Trophoblast cell (in vitro differentiated cells and primary cell): ENCODE results near the gene PEX6.

ENCODE experiments used
- DNase-seq, 2 donors: peaks; one replicate each; pipeline ENCODE4 v3.0.0-alpha.2; 2016
- H2AFZ ChIP-seq: 2 replicates; pipeline ENCODE4 v1.6.1; 2013; ENCODE audit warnings: low read length, moderate library complexity, mild to moderate bottlenecking; ENCODE audit not compliant: insufficient read depth, poor library complexity
- H2AK5ac ChIP-seq: 2 replicates; pipeline ENCODE4 v1.6.1; 2013; ENCODE audit warnings: mild to moderate bottlenecking, low read length
- H2BK120ac ChIP-seq: 2 replicates; pipeline ENCODE4 v1.6.1; 2013; ENCODE audit warnings: low read length, mild to moderate bottlenecking, moderate library complexity; ENCODE audit not compliant: insufficient read depth, poor library complexity
- H2BK12ac ChIP-seq: 2 replicates; pipeline ENCODE4 v1.6.1; 2013; ENCODE audit warnings: mild to moderate bottlenecking, low read length, moderate library complexity
- H2BK5ac ChIP-seq: 2 replicates; pipeline ENCODE4 v1.6.1; 2013; ENCODE audit warnings: low read length, low read depth, moderate library complexity, mild to moderate bottlenecking; ENCODE audit not compliant: poor library complexity
- H3K14ac ChIP-seq: 2 replicates; pipeline ENCODE4 v1.6.1; 2013; ENCODE audit warnings: mild to moderate bottlenecking, low read length
- H3K18ac ChIP-seq: 2 replicates; pipeline ENCODE4 v1.6.1; 2013; ENCODE audit warnings: mild to moderate bottlenecking, low read length
- H3K23ac ChIP-seq: 2 replicates; pipeline ENCODE4 v1.6.1; 2013; ENCODE audit warnings: low read length
- H3K27ac ChIP-seq: 2 replicates; pipeline ENCODE4 v1.5.1; 2013; ENCODE audit warnings: low read depth, mild to moderate bottlenecking, inconsistent platforms, low read length, moderate library complexity
- H3K27me3 ChIP-seq: 2 replicates; pipeline ENCODE4 v1.6.1; 2013; ENCODE audit warnings: inconsistent platforms, mild to moderate bottlenecking, low read length, moderate library complexity; ENCODE audit not compliant: insufficient read depth
- H3K36me3 ChIP-seq, 2 experiments: 1 replicate in 1 of 2; 2 replicates in 1 of 2; pipeline ENCODE4 v1.6.1; 2013; ENCODE audit warnings: low read length in 2 of 2, mild to moderate bottlenecking in 2 of 2, moderate library complexity in 1 of 2; ENCODE audit not compliant: insufficient read depth in 2 of 2, control insufficient read depth in 1 of 2
- H3K4ac ChIP-seq: 2 replicates; pipeline ENCODE4 v1.6.1; 2013; ENCODE audit warnings: low read depth, mild to moderate bottlenecking, low read length, moderate library complexity
- H3K4me1 ChIP-seq, 2 experiments: 1 replicate in 1 of 2; 2 replicates in 1 of 2; pipeline ENCODE4 v1.6.1; 2013; ENCODE audit warnings: low read length in 2 of 2, mild to moderate bottlenecking in 2 of 2, moderate library complexity in 1 of 2; ENCODE audit not compliant: insufficient read depth in 2 of 2, control insufficient read depth in 1 of 2
- H3K4me2 ChIP-seq: 2 replicates; pipeline ENCODE4 v1.6.1; 2013; ENCODE audit warnings: inconsistent platforms, mild to moderate bottlenecking, low read length, moderate library complexity
- H3K4me3 ChIP-seq: 2 replicates; pipeline ENCODE4 v1.5.1; 2013; ENCODE audit warnings: mild to moderate bottlenecking, low read depth, low read length, inconsistent platforms
- H3K79me1 ChIP-seq: one replicate; pipeline ENCODE4 v1.6.1; 2013; ENCODE audit warnings: low read length
- H3K79me2 ChIP-seq: 2 replicates; pipeline ENCODE4 v1.6.1; 2013; ENCODE audit warnings: low read length, mild to moderate bottlenecking; ENCODE audit not compliant: control insufficient read depth, insufficient read depth, poor library complexity
- H3K9ac ChIP-seq: 2 replicates; pipeline ENCODE4 v1.6.1; 2013; ENCODE audit warnings: mild to moderate bottlenecking, low read length
- H3K9me3 ChIP-seq: 2 replicates; pipeline ENCODE4 v1.6.1; 2013; ENCODE audit warnings: low read depth, mild to moderate bottlenecking, control low read depth, inconsistent platforms, low read length; ENCODE audit not compliant: insufficient read depth
- H4K12ac ChIP-seq: 2 replicates; pipeline ENCODE4 v1.6.1; 2013; ENCODE audit warnings: low read depth, mild to moderate bottlenecking, low read length, moderate library complexity
- H4K8ac ChIP-seq: 2 replicates; pipeline ENCODE4 v1.6.1; 2013; ENCODE audit warnings: low read depth, mild to moderate bottlenecking, low read length, moderate library complexity
- H4K91ac ChIP-seq: one replicate; pipeline ENCODE4 v1.6.1; 2013; ENCODE audit warnings: low read depth, mild to moderate bottlenecking, low read length, moderate library complexity
- WGBS: extraction: QIAGEN DNeasy Blood & Tissue Kit; methylation state at CpG from one replicate; pipeline ENCODE4 v1.1.7; 2013; ENCODE audit warnings: missing lambda C conversion rate; ENCODE audit not compliant: insufficient read length, insufficient coverage; ENCODE audit errors: extremely low coverage; 5-methylcytosine and 5-hydroxymethylcytosine counted together

The PEX6 gene

GRCh38 chr6:43013097-43013842 is 34.3 kb upstream of the PEX6 start:
- Histone ChIP-seq H3K9ac (peak overlapping the region; percentile 75), H3K27ac (no peak overlapping the region), H3K14ac (peak overlapping the region; percentile 50), H3K4me1 (peaks cover 6 to 11% of the 10 kb centered on the region in 2 experiments), H3K9me3 (no peaks in the 10 kb centered on the region), H2AK5ac (no peak overlapping the region), H3K4me3 (peak overlapping the region; percentile 78), H3K27me3 (no peaks in the 10 kb centered on the region), H4K91ac (no peak overlapping the region), H2BK12ac (no peak overlapping the region), H2BK5ac (no peak overlapping the region), H3K23ac (no peak overlapping the region), H3K79me2 (peaks cover 6% of the 10 kb centered on the region), H3K18ac (no peak overlapping the region), H3K4me2 (peak overlapping the region; percentile 60), H4K12ac (no peak overlapping the region), H2AFZ (peak overlapping the region; percentile 8), H3K79me1 (peaks cover 5% of the 10 kb centered on the region), H2BK120ac (no peak overlapping the region), H3K4ac (peak overlapping the region; percentile 48), H3K36me3 (peaks cover 53 to 54% of the 10 kb centered on the region in 2 experiments), H4K8ac (peak overlapping the region; percentile 40)
- peak in 1 of 2 donors; percentile 16 for DNase-seq
- WGBS = no CpG with 5 or more reads among the region's 25 CpGs

- Histone ChIP-seq H3K23ac (no peak overlapping the region), H3K9ac (no peak overlapping the region), H3K14ac (no peak overlapping the region), H3K18ac (no peak overlapping the region), H3K36me3 (peaks cover 53 to 54% of the 10 kb centered on the region in 2 experiments), H3K4me2 (no peak overlapping the region), H3K79me2 (peaks cover 6% of the 10 kb centered on the region), H3K4me1 (peaks cover 6 to 11% of the 10 kb centered on the region in 2 experiments), H2BK12ac (no peak overlapping the region), H3K4ac (peak overlapping the region; percentile 39), H4K8ac (no peak overlapping the region), H3K79me1 (peaks cover 5% of the 10 kb centered on the region), H3K27me3 (no peaks in the 10 kb centered on the region), H3K27ac (no peak overlapping the region), H2BK120ac (no peak overlapping the region), H3K9me3 (no peaks in the 10 kb centered on the region), H3K4me3 (no peak overlapping the region), H4K12ac (no peak overlapping the region), H2BK5ac (no peak overlapping the region), H2AK5ac (no peak overlapping the region), H4K91ac (no peak overlapping the region), H2AFZ (no peak overlapping the region)
- DNase-seq = no peak
- no CpG with 5 or more reads among the region's 6 CpGs for WGBS
Measured at GRCh38 chr6:43012364-43012763, 33.4 kb upstream of the PEX6 start.

GRCh38 chr6:43011207-43011606 is 32.2 kb upstream of the PEX6 start:
- H4K91ac ChIP-seq = no peak overlapping the region
- no peak overlapping the region for H3K27ac ChIP-seq
- H2BK120ac ChIP-seq = no peak overlapping the region
- peaks cover 5% of the 10 kb centered on the region for H3K79me1 ChIP-seq
- H3K4me3 ChIP-seq = no peak overlapping the region
- H3K4me2 ChIP-seq = no peak overlapping the region
- peaks cover 6% of the 10 kb centered on the region for H3K79me2 ChIP-seq
- no peak overlapping the region for H2BK12ac ChIP-seq
- H4K8ac ChIP-seq = no peak overlapping the region
- H3K14ac ChIP-seq = no peak overlapping the region
- WGBS = no CpG with 5 or more reads among the region's 6 CpGs
- H3K27me3 ChIP-seq = no peaks in the 10 kb centered on the region
- no peak overlapping the region for H3K18ac ChIP-seq
- no peak overlapping the region for H3K9ac ChIP-seq
- no peaks in the 10 kb centered on the region for H3K9me3 ChIP-seq
- peaks cover 57 to 59% of the 10 kb centered on the region in 2 experiments for H3K36me3 ChIP-seq
- no peak for DNase-seq
- no peak overlapping the region for H2AFZ ChIP-seq
- peaks cover 6 to 11% of the 10 kb centered on the region in 2 experiments for H3K4me1 ChIP-seq
- H3K23ac ChIP-seq = no peak overlapping the region
- H3K4ac ChIP-seq = no peak overlapping the region
- no peak overlapping the region for H2AK5ac ChIP-seq
- H2BK5ac ChIP-seq = no peak overlapping the region
- no peak overlapping the region for H4K12ac ChIP-seq

- H3K4me2 ChIP-seq = no peak overlapping the region
- H4K8ac ChIP-seq = no peak overlapping the region
- no peak overlapping the region for H3K4ac ChIP-seq
- no peak overlapping the region for H3K27ac ChIP-seq
- H3K23ac ChIP-seq = no peak overlapping the region
- no peak overlapping the region for H2BK5ac ChIP-seq
- no peaks in the 10 kb centered on the region for H3K27me3 ChIP-seq
- H3K36me3 ChIP-seq = peaks cover 59 to 62% of the 10 kb centered on the region in 2 experiments
- no peak overlapping the region for H2AFZ ChIP-seq
- H3K79me1 ChIP-seq = peaks cover under 1% of the 10 kb centered on the region
- no CpG with 5 or more reads among the region's 6 CpGs for WGBS
- H3K14ac ChIP-seq = no peak overlapping the region
- no peak overlapping the region for H2AK5ac ChIP-seq
- no peak overlapping the region for H2BK12ac ChIP-seq
- no peak overlapping the region for H2BK120ac ChIP-seq
- peaks cover 6 to 8% of the 10 kb centered on the region in 2 experiments for H3K4me1 ChIP-seq
- no peak overlapping the region for H4K12ac ChIP-seq
- H3K4me3 ChIP-seq = no peak overlapping the region
- no peak overlapping the region for H3K18ac ChIP-seq
- H3K9ac ChIP-seq = no peak overlapping the region
- no peak overlapping the region for H4K91ac ChIP-seq
- H3K9me3 ChIP-seq = no peaks in the 10 kb centered on the region
- peaks cover 4% of the 10 kb centered on the region for H3K79me2 ChIP-seq
- peak; percentile 46 to 53 for DNase-seq
Measured at GRCh38 chr6:43009124-43009523, 30.1 kb upstream of the PEX6 start.
